ENCODE data around the gene HS3ST6.

GRCh38 chr16:1914084-1914608, 4.1 kb downstream of the HS3ST6 start:
- TF ChIP-seq, protein P1, sequence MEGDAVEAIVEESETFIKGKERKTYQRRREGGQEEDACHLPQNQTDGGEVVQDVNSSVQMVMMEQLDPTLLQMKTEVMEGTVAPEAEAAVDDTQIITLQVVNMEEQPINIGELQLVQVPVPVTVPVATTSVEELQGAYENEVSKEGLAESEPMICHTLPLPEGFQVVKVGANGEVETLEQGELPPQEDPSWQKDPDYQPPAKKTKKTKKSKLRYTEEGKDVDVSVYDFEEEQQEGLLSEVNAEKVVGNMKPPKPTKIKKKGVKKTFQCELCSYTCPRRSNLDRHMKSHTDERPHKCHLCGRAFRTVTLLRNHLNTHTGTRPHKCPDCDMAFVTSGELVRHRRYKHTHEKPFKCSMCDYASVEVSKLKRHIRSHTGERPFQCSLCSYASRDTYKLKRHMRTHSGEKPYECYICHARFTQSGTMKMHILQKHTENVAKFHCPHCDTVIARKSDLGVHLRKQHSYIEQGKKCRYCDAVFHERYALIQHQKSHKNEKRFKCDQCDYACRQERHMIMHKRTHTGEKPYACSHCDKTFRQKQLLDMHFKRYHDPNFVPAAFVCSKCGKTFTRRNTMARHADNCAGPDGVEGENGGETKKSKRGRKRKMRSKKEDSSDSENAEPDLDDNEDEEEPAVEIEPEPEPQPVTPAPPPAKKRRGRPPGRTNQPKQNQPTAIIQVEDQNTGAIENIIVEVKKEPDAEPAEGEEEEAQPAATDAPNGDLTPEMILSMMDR (IDR thresholded peaks at IDR 0.05): no peak
- no peak for TF ChIP-seq POLR2A (IDR thresholded peaks at IDR 0.05)

Measured in vagina (tissue), 2 donors.